Neural progenitor cell (in vitro differentiated cells): ENCODE results near the gene LYZL4.

Experiments used
- CTCF ChIP-seq: fragments of 200-600 bp; sonication (generic); IDR thresholded peaks from 2 replicates; pipeline ENCODE4 v1.5.1; 2017; ENCODE audit warnings: antibody characterized with exemption, mild to moderate bottlenecking
- EZH2 ChIP-seq: fragments of 200-600 bp; sonication (generic); IDR thresholded peaks from 2 replicates; pipeline ENCODE4 v1.6.1; 2017; ENCODE audit warnings: antibody characterized with exemption, mild to moderate bottlenecking, moderate library complexity

GRCh38 chr3:42368861-42369260 lies 41.5 kb downstream of the LYZL4 start:
- TF ChIP-seq CTCF (no peak), EZH2 (no peak)
